Measurements from ENCODE around the gene ZNF488.

The ZNF488 gene

GRCh38 chr10:47367646-47368045 lies 16.4 kb downstream of the ZNF488 start:
- H3K36me3 ChIP-seq (ENCODE audit: control insufficient read depth, insufficient read depth, low read length), result no peaks in the 10 kb centered on the region
- no peaks in the 10 kb centered on the region for H3K27me3 ChIP-seq (ENCODE audit: control insufficient read depth, insufficient read depth, low read length)
- no peaks in the 10 kb centered on the region for H3K4me1 ChIP-seq (ENCODE audit: control insufficient read depth, insufficient read depth, low read length)
- no peak overlapping the region for H3K9ac ChIP-seq (ENCODE audit: low read length)
- H3K9me3 ChIP-seq (ENCODE audit: control insufficient read depth, low read length), result no peaks in the 10 kb centered on the region
- H3K4me3 ChIP-seq (ENCODE audit: low read length), result no peak overlapping the region

GRCh38 chr10:47366731-47367460 lies 17.2 kb downstream of the ZNF488 start:
- Histone ChIP-seq H3K4me1 (ENCODE audit: control insufficient read depth, insufficient read depth, low read length) (no peaks in the 10 kb centered on the region), H3K4me3 (ENCODE audit: low read length) (no peak overlapping the region), H3K9ac (ENCODE audit: low read length) (no peak overlapping the region), H3K27me3 (ENCODE audit: control insufficient read depth, insufficient read depth, low read length) (no peaks in the 10 kb centered on the region), H3K36me3 (ENCODE audit: control insufficient read depth, insufficient read depth, low read length) (no peaks in the 10 kb centered on the region), H3K9me3 (ENCODE audit: control insufficient read depth, low read length) (no peaks in the 10 kb centered on the region)

GRCh38 chr10:47366181-47366631 lies 17.9 kb downstream of the ZNF488 start:
- H3K27me3 ChIP-seq (ENCODE audit: control insufficient read depth, insufficient read depth, low read length), result no peaks in the 10 kb centered on the region
- H3K4me3 ChIP-seq (ENCODE audit: low read length), result no peak overlapping the region
- no peaks in the 10 kb centered on the region for H3K4me1 ChIP-seq (ENCODE audit: control insufficient read depth, insufficient read depth, low read length)
- no peaks in the 10 kb centered on the region for H3K36me3 ChIP-seq (ENCODE audit: control insufficient read depth, insufficient read depth, low read length)
- H3K9me3 ChIP-seq (ENCODE audit: control insufficient read depth, low read length), result no peaks in the 10 kb centered on the region
- no peak overlapping the region for H3K9ac ChIP-seq (ENCODE audit: low read length)

- no peak overlapping the region for H3K9ac ChIP-seq (ENCODE audit: low read length)
- H3K36me3 ChIP-seq (ENCODE audit: control insufficient read depth, insufficient read depth, low read length), result no peaks in the 10 kb centered on the region
- H3K27me3 ChIP-seq (ENCODE audit: control insufficient read depth, insufficient read depth, low read length), result no peaks in the 10 kb centered on the region
- H3K4me3 ChIP-seq (ENCODE audit: low read length), result no peak overlapping the region
- no peaks in the 10 kb centered on the region for H3K4me1 ChIP-seq (ENCODE audit: control insufficient read depth, insufficient read depth, low read length)
- no peaks in the 10 kb centered on the region for H3K9me3 ChIP-seq (ENCODE audit: control insufficient read depth, low read length)
Observed at GRCh38 chr10:47365431-47366180, 18.5 kb downstream of the ZNF488 start.

GRCh38 chr10:47364911-47365310 lies 19.2 kb downstream of the ZNF488 start:
- H3K4me1 ChIP-seq (ENCODE audit: control insufficient read depth, insufficient read depth, low read length), result no peaks in the 10 kb centered on the region
- no peak overlapping the region for H3K4me3 ChIP-seq (ENCODE audit: low read length)
- H3K27me3 ChIP-seq (ENCODE audit: control insufficient read depth, insufficient read depth, low read length), result no peaks in the 10 kb centered on the region
- no peak overlapping the region for H3K9ac ChIP-seq (ENCODE audit: low read length)
- H3K36me3 ChIP-seq (ENCODE audit: control insufficient read depth, insufficient read depth, low read length), result no peaks in the 10 kb centered on the region
- no peaks in the 10 kb centered on the region for H3K9me3 ChIP-seq (ENCODE audit: control insufficient read depth, low read length)

GRCh38 chr10:47364366-47364765 lies 19.7 kb downstream of the ZNF488 start:
- H3K4me1 ChIP-seq (ENCODE audit: control insufficient read depth, insufficient read depth, low read length), result no peaks in the 10 kb centered on the region
- no peaks in the 10 kb centered on the region for H3K27me3 ChIP-seq (ENCODE audit: control insufficient read depth, insufficient read depth, low read length)
- H3K36me3 ChIP-seq (ENCODE audit: control insufficient read depth, insufficient read depth, low read length), result no peaks in the 10 kb centered on the region
- H3K4me3 ChIP-seq (ENCODE audit: low read length), result no peak overlapping the region
- no peak overlapping the region for H3K9ac ChIP-seq (ENCODE audit: low read length)
- H3K9me3 ChIP-seq (ENCODE audit: control insufficient read depth, low read length), result no peaks in the 10 kb centered on the region

- no peak overlapping the region for H3K4me3 ChIP-seq (ENCODE audit: low read length)
- H3K36me3 ChIP-seq (ENCODE audit: control insufficient read depth, insufficient read depth, low read length), result no peaks in the 10 kb centered on the region
- H3K9me3 ChIP-seq (ENCODE audit: control insufficient read depth, low read length), result no peaks in the 10 kb centered on the region
- no peak overlapping the region for H3K9ac ChIP-seq (ENCODE audit: low read length)
- H3K27me3 ChIP-seq (ENCODE audit: control insufficient read depth, insufficient read depth, low read length), result no peaks in the 10 kb centered on the region
- no peaks in the 10 kb centered on the region for H3K4me1 ChIP-seq (ENCODE audit: control insufficient read depth, insufficient read depth, low read length)
Observed at GRCh38 chr10:47363781-47364180, 20.3 kb downstream of the ZNF488 start.

- Histone ChIP-seq H3K36me3 (ENCODE audit: control insufficient read depth, insufficient read depth, low read length) (no peaks in the 10 kb centered on the region), H3K9me3 (ENCODE audit: control insufficient read depth, low read length) (no peaks in the 10 kb centered on the region), H3K4me1 (ENCODE audit: control insufficient read depth, insufficient read depth, low read length) (no peaks in the 10 kb centered on the region), H3K27me3 (ENCODE audit: control insufficient read depth, insufficient read depth, low read length) (no peaks in the 10 kb centered on the region), H3K4me3 (ENCODE audit: low read length) (no peak overlapping the region), H3K9ac (ENCODE audit: low read length) (no peak overlapping the region)
Observed at GRCh38 chr10:47362199-47362598, 21.9 kb downstream of the ZNF488 start.

- no peaks in the 10 kb centered on the region for H3K9me3 ChIP-seq (ENCODE audit: control insufficient read depth, low read length)
- H3K36me3 ChIP-seq (ENCODE audit: control insufficient read depth, insufficient read depth, low read length), result no peaks in the 10 kb centered on the region
- no peak overlapping the region for H3K4me3 ChIP-seq (ENCODE audit: low read length)
- no peak overlapping the region for H3K9ac ChIP-seq (ENCODE audit: low read length)
- H3K4me1 ChIP-seq (ENCODE audit: control insufficient read depth, insufficient read depth, low read length), result no peaks in the 10 kb centered on the region
- no peaks in the 10 kb centered on the region for H3K27me3 ChIP-seq (ENCODE audit: control insufficient read depth, insufficient read depth, low read length)
Observed at GRCh38 chr10:47361293-47361692, 22.8 kb downstream of the ZNF488 start.

- H3K4me1 ChIP-seq (ENCODE audit: control insufficient read depth, insufficient read depth, low read length), result no peaks in the 10 kb centered on the region
- H3K9me3 ChIP-seq (ENCODE audit: control insufficient read depth, low read length), result no peaks in the 10 kb centered on the region
- no peaks in the 10 kb centered on the region for H3K36me3 ChIP-seq (ENCODE audit: control insufficient read depth, insufficient read depth, low read length)
- no peak overlapping the region for H3K9ac ChIP-seq (ENCODE audit: low read length)
- no peaks in the 10 kb centered on the region for H3K27me3 ChIP-seq (ENCODE audit: control insufficient read depth, insufficient read depth, low read length)
- no peak overlapping the region for H3K4me3 ChIP-seq (ENCODE audit: low read length)
Observed at GRCh38 chr10:47360419-47361040, 23.6 kb downstream of the ZNF488 start.

- Histone ChIP-seq H3K9ac (ENCODE audit: low read length) (no peak overlapping the region), H3K4me1 (ENCODE audit: control insufficient read depth, insufficient read depth, low read length) (no peaks in the 10 kb centered on the region), H3K36me3 (ENCODE audit: control insufficient read depth, insufficient read depth, low read length) (no peaks in the 10 kb centered on the region)
Observed at GRCh38 chr10:47359626-47360418, 24.3 kb downstream of the ZNF488 start.

More at GRCh38 chr10:47359626-47360418, 24.3 kb downstream of the ZNF488 start:
- Histone ChIP-seq H3K27me3 (ENCODE audit: control insufficient read depth, insufficient read depth, low read length) (no peaks in the 10 kb centered on the region), H3K4me3 (ENCODE audit: low read length) (no peak overlapping the region), H3K9me3 (ENCODE audit: control insufficient read depth, low read length) (no peaks in the 10 kb centered on the region)

All from mucosa of stomach (tissue), 1 donor.